ENCODE measurements around the gene PECR. TPM values are rescaled to one million over a fixed set of nuclear protein-coding genes. Genes with fewer than 3 reads are reported as not detected.

PECR gene
- total and polyA plus RNA-seq, 2 donors (not counting 1 experiment from before 2014, with no cell fraction given) = 9.5 to 16.5 TPM

GRCh38 chr2:216108310-216108966, 26.8 kb upstream of the PECR start:
- Histone ChIP-seq H3K4me1 (ENCODE audit: control insufficient read depth in 2 of 2, insufficient read depth in 2 of 2, low read length in 2 of 2) (peaks cover 22 to 23% of the 10 kb centered on the region in 2 donors), H3K36me3 (replicated peaks in 1 of 2; ENCODE audit: control extremely low read depth in 1 of 2, control insufficient read depth in 1 of 2, extremely low read depth in 1 of 2, insufficient read depth in 2 of 2, low read length in 1 of 2) (peaks cover 7 to 33% of the 10 kb centered on the region in 2 experiments), H3K79me2 (ENCODE audit: control insufficient read depth, insufficient read depth, low read length) (peaks cover 44% of the 10 kb centered on the region), H3K4me3 (ENCODE audit: control extremely low read depth in 1 of 5, extremely low read depth in 1 of 5, insufficient read depth in 1 of 5, low read depth in 2 of 5, low read length in 4 of 5) (peak overlapping the region; percentile 47 to 95 (median 71)), H3K27me3 (replicated peaks in 1 of 4; ENCODE audit: control extremely low read depth in 1 of 4, control insufficient read depth in 3 of 4, insufficient read depth in 4 of 4, low read length in 3 of 4) (no peaks in the 10 kb centered on the region), H3K27ac (ENCODE audit: low read length in 2 of 2) (peak overlapping the region; percentile 91 to 97), H3K9me3 (ENCODE audit: control extremely low read depth in 1 of 3, control insufficient read depth in 2 of 3, insufficient read depth in 1 of 3, low read length in 2 of 3) (no peaks in the 10 kb centered on the region), H3K4me2 (replicated peaks; ENCODE audit: low read depth, low read length, poor library complexity, severe bottlenecking) (peak overlapping the region; percentile 79), H3K9ac (ENCODE audit: low read length) (peak overlapping the region; percentile 97), H2AFZ (ENCODE audit: insufficient read depth, low read depth, low read length, poor library complexity, severe bottlenecking) (peak overlapping the region; percentile 26), H4K20me1 (ENCODE audit: control insufficient read depth, insufficient read depth, low read length, poor library complexity, severe bottlenecking) (peaks cover 24% of the 10 kb centered on the region)
- no peak for ATAC-seq (ENCODE audit: low read depth)
- Mint-ChIP-seq H3K4me3 (peak overlapping the region; percentile 100), H3K27me3 (peaks cover 3% of the 10 kb centered on the region), H3K4me1 (peaks cover 44% of the 10 kb centered on the region), H3K27ac (peak overlapping the region; percentile 100), H3K9me3 (ENCODE audit: insufficient read depth) (no peaks in the 10 kb centered on the region)
- CTCF ChIA-PET = interaction anchor here (1.0 to 3.5 kb wide), 6 partner anchors 24 to 295 kb away, joined by 3 to 21 read pairs (median 3); no protein-coding TSS in a partner anchor
- 97% methylated on average over 4 of the region's 6 CpGs for WGBS (ENCODE audit: insufficient coverage)
- DNase-seq = peak; percentile 25
- POLR2A ChIA-PET = interaction anchor here (1.0 to 1.8 kb wide), 3 partner anchors 26 to 51 kb away, joined by 3 to 17 read pairs (median 4); partner anchors contain the start of genes PECR and TMEM169
- intact Hi-C loops (cut with micrococcal nuclease) = loop anchor here (2.0 kb wide), 1 partner anchor 52 kb away; no protein-coding TSS in a partner anchor
- TF ChIP-seq CTCF (IDR thresholded peaks at IDR 0.05) (no peak), EZH2 (IDR thresholded peaks at IDR 0.05; ENCODE audit: borderline replicate concordance, insufficient read depth, low read depth, low read length, poor library complexity, severe bottlenecking) (no peak)

GRCh38 chr2:216107760-216108159, 26.2 kb upstream of the PECR start:
- ChIA-PET CTCF (interaction anchor here (1.0 to 1.1 kb wide), 2 partner anchors 24 to 85 kb away, joined by 3 read pairs; no protein-coding TSS in a partner anchor), POLR2A (no interaction called here)
- ATAC-seq (ENCODE audit: low read depth) = no peak
- Histone ChIP-seq H4K20me1 (ENCODE audit: control insufficient read depth, insufficient read depth, low read length, poor library complexity, severe bottlenecking) (peaks cover 21% of the 10 kb centered on the region), H3K9me3 (ENCODE audit: control extremely low read depth in 1 of 3, control insufficient read depth in 2 of 3, insufficient read depth in 1 of 3, low read length in 2 of 3) (no peaks in the 10 kb centered on the region), H3K36me3 (replicated peaks in 1 of 2; ENCODE audit: control extremely low read depth in 1 of 2, control insufficient read depth in 1 of 2, extremely low read depth in 1 of 2, insufficient read depth in 2 of 2, low read length in 1 of 2) (peaks cover 6 to 26% of the 10 kb centered on the region in 2 experiments), H3K4me3 (ENCODE audit: control extremely low read depth in 1 of 5, extremely low read depth in 1 of 5, insufficient read depth in 1 of 5, low read depth in 2 of 5, low read length in 4 of 5) (no peak overlapping the region), H3K79me2 (ENCODE audit: control insufficient read depth, insufficient read depth, low read length) (peaks cover 37% of the 10 kb centered on the region), H2AFZ (ENCODE audit: insufficient read depth, low read depth, low read length, poor library complexity, severe bottlenecking) (no peak overlapping the region), H3K27me3 (replicated peaks in 1 of 4; ENCODE audit: control extremely low read depth in 1 of 4, control insufficient read depth in 3 of 4, insufficient read depth in 4 of 4, low read length in 3 of 4) (no peaks in the 10 kb centered on the region), H3K27ac (ENCODE audit: low read length in 2 of 2) (no peak overlapping the region), H3K4me1 (ENCODE audit: control insufficient read depth in 2 of 2, insufficient read depth in 2 of 2, low read length in 2 of 2) (peaks cover 22 to 23% of the 10 kb centered on the region in 2 donors), H3K4me2 (replicated peaks; ENCODE audit: low read depth, low read length, poor library complexity, severe bottlenecking) (no peak overlapping the region), H3K9ac (ENCODE audit: low read length) (no peak overlapping the region)
- H3K9me3 Mint-ChIP-seq (ENCODE audit: insufficient read depth) = no peaks in the 10 kb centered on the region
- H3K27me3 Mint-ChIP-seq = peaks cover 3% of the 10 kb centered on the region
- peak overlapping the region; percentile 19 for H3K4me3 Mint-ChIP-seq
- intact Hi-C loops (cut with micrococcal nuclease) = loop anchor here (2.0 kb wide), 1 partner anchor 51 kb away; no protein-coding TSS in a partner anchor
- TF ChIP-seq EZH2 (IDR thresholded peaks at IDR 0.05; ENCODE audit: borderline replicate concordance, insufficient read depth, low read depth, low read length, poor library complexity, severe bottlenecking) = no peak
- no peak for TF ChIP-seq CTCF (IDR thresholded peaks at IDR 0.05)
- over 99% methylated on average over 6 of the region's 13 CpGs for WGBS (ENCODE audit: insufficient coverage)
- no peak overlapping the region for H3K27ac Mint-ChIP-seq
- DNase-seq = no peak
- H3K4me1 Mint-ChIP-seq = peaks cover 37% of the 10 kb centered on the region

Data from B cell (primary cell).